SK-N-SH (cell line): Measurements from ENCODE around the gene VOPP1. TPM values are rescaled to one million over a fixed set of nuclear protein-coding genes. Genes with fewer than 3 reads are reported as not detected.

Experiments used
- CTCF ChIA-PET: fragments of 300-600, 350-600 bp; formaldehyde crosslinking; extraction: SDS; loops from one replicate; lab custom pipeline; 2021; lab: Yijun Ruan, JAX
- POLR2A ChIA-PET: fragments of 350-600 bp; sonication (Branson Sonifier 250); formaldehyde crosslinking; extraction: SDS; loops from one replicate; lab custom pipeline; 2020; ENCODE audit warnings: antibody characterized with exemption, inconsistent platforms; lab: Yijun Ruan, JAX
- DNase-seq: peaks from one replicate; pipeline ENCODE4 v3.0.0; 2012
- H2AFZ ChIP-seq: fragments of 200-600 bp; sonication (generic); 2 replicates; pipeline ENCODE4 v1.8.1; 2016; ENCODE audit warnings: antibody characterized with exemption, mild to moderate bottlenecking, low read depth
- H3F3A ChIP-seq: fragments of 200-600 bp; sonication (generic); replicated peaks from 2 replicates; pipeline ENCODE3; 2016; ENCODE audit warnings: antibody characterized with exemption, mild to moderate bottlenecking; ENCODE audit not compliant: insufficient read depth
- H3K27ac ChIP-seq, 2 experiments: fragments of 200-500 bp in 1 of 2; fragments of 200-600 bp in 1 of 2; sonication (Bioruptor generic) in 1 of 2; sonication (generic), shearing (Covaris generic) in 1 of 2; 2 replicates each; pipeline versions ENCODE4 v1.5.1 to v1.6.1; 2014 to 2016; ENCODE audit warnings: low read depth in 2 of 2, inconsistent platforms in 1 of 2, low read length in 1 of 2, mild to moderate bottlenecking in 1 of 2, mixed read lengths in 1 of 2
- H3K27me3 ChIP-seq: fragments of 200-600 bp; sonication (generic), shearing (Covaris generic); 2 replicates; pipeline ENCODE4 v1.6.1; 2016; ENCODE audit warnings: mixed run types; ENCODE audit not compliant: insufficient read depth
- H3K36me3 ChIP-seq, 2 experiments: fragments of 200-500 bp in 1 of 2; fragments of 200-600 bp in 1 of 2; sonication (Bioruptor generic) in 1 of 2; sonication (generic) in 1 of 2; replicated peaks in 1 of 2; 2 replicates each; pipeline versions ENCODE3 to v1.5.1; 2014 to 2016; ENCODE audit warnings: low read length in 1 of 2, mild to moderate bottlenecking in 1 of 2; ENCODE audit not compliant: insufficient read depth in 2 of 2, control insufficient read depth in 1 of 2
- H3K4me1 ChIP-seq, 2 experiments: fragments of 200-500 bp in 1 of 2; fragments of 200-600 bp in 1 of 2; sonication (Bioruptor generic) in 1 of 2; sonication (generic), shearing (Covaris generic) in 1 of 2; 2 replicates each; pipeline versions ENCODE4 v1.5.1 to v1.6.1; 2014 to 2016; ENCODE audit warnings: low read depth in 1 of 2, low read length in 1 of 2, mixed run types in 1 of 2; ENCODE audit not compliant: insufficient read depth in 2 of 2, control insufficient read depth in 1 of 2
- H3K4me2 ChIP-seq: fragments of 200-600 bp; sonication (generic), shearing (Covaris generic); 2 replicates; pipeline ENCODE4 v1.6.1; 2017; ENCODE audit warnings: mixed run types
- H3K4me3 ChIP-seq, 2 experiments: fragments of 200-500 bp in 1 of 2; fragments of 200-600 bp in 1 of 2; sonication (Bioruptor generic) in 1 of 2; sonication (generic), shearing (Covaris generic) in 1 of 2; 2 replicates each; pipeline versions ENCODE4 v1.5.1 to v1.8.1; 2014 to 2016; ENCODE audit warnings: low read depth in 2 of 2, inconsistent platforms in 1 of 2, low read length in 1 of 2, mild to moderate bottlenecking in 1 of 2, mixed read lengths in 1 of 2, moderate library complexity in 1 of 2
- H3K79me2 ChIP-seq: fragments of 200-600 bp; sonication (generic); 2 replicates; pipeline ENCODE4 v1.8.1; 2017; ENCODE audit warnings: mild to moderate bottlenecking; ENCODE audit not compliant: insufficient read depth
- H3K9ac ChIP-seq: fragments of 200-600 bp; sonication (generic); 2 replicates; pipeline ENCODE4 v1.6.1; 2017; ENCODE audit warnings: mixed run types
- H3K9me2 ChIP-seq: fragments of 200-600 bp; sonication (generic); 2 replicates; pipeline ENCODE4 v1.6.1; 2017; ENCODE audit warnings: mixed run types
- H3K9me3 ChIP-seq: fragments of 200-600 bp; sonication (generic); 2 replicates; pipeline ENCODE4 v1.6.1; 2017; ENCODE audit warnings: mixed run types, mild to moderate bottlenecking, moderate library complexity
- H4K20me1 ChIP-seq: fragments of 200-600 bp; sonication (generic); 2 replicates; pipeline ENCODE4 v1.6.1; 2017; ENCODE audit warnings: mild to moderate bottlenecking, mixed run types; ENCODE audit not compliant: insufficient read depth
- CHD2 ChIP-seq: fragments of 150-350 bp; IDR thresholded peaks from 2 replicates; pipeline ENCODE4 v1.6.1; 2018; ENCODE audit warnings: low read length; ENCODE audit not compliant: partially characterized antibody
- ELF1 ChIP-seq: IDR thresholded peaks from 2 replicates; pipeline ENCODE4 v1.4.0; 2012
- EP300 ChIP-seq, 2 experiments: IDR thresholded peaks; 2 replicates each; pipeline versions ENCODE4 v1.4.0 to v1.6.1; 2012; ENCODE audit warnings: borderline replicate concordance in 1 of 2, low read depth in 1 of 2, low read length in 1 of 2
- EZH2phosphoT487 ChIP-seq: fragments of 200-600 bp; sonication (generic); IDR thresholded peaks from 2 replicates; pipeline ENCODE4 v1.6.1; 2017; ENCODE audit warnings: low read depth, mixed run types, mild to moderate bottlenecking, antibody characterized with exemption, moderate library complexity, borderline replicate concordance
- FOXM1 ChIP-seq: IDR thresholded peaks from 2 replicates; pipeline ENCODE4 v1.4.0; 2012; ENCODE audit warnings: low read depth, mild to moderate bottlenecking
- GABPA ChIP-seq: IDR thresholded peaks from 2 replicates; pipeline ENCODE4 v1.4.0; 2012; ENCODE audit warnings: low read depth, mild to moderate bottlenecking
- GATA2 ChIP-seq: sonication (generic); formaldehyde crosslinking; IDR thresholded peaks from 2 replicates; pipeline ENCODE4 v1.5.0; 2020; ENCODE audit warnings: mild to moderate bottlenecking, missing genetic modification reagents
- MEF2A ChIP-seq: IDR thresholded peaks from 2 replicates; pipeline ENCODE4 v1.4.0; 2012; ENCODE audit warnings: low read depth, borderline replicate concordance
- NFIC ChIP-seq: IDR thresholded peaks from 2 replicates; pipeline ENCODE4 v1.4.0; 2012; ENCODE audit warnings: borderline replicate concordance
- POLR2AphosphoS5 ChIP-seq: IDR thresholded peaks from 2 replicates; pipeline ENCODE4 v1.6.1; 2012; ENCODE audit warnings: low read depth, low read length
- RAD21 ChIP-seq: IDR thresholded peaks from 2 replicates; pipeline ENCODE4 v1.6.1; 2012; ENCODE audit warnings: mild to moderate bottlenecking, low read length
- RFX5 ChIP-seq: IDR thresholded peaks from 2 replicates; pipeline ENCODE4 v1.6.1; 2012; ENCODE audit warnings: mild to moderate bottlenecking, improper control_type of control experiment, low read length
- TCF12 ChIP-seq: IDR thresholded peaks from 2 replicates; pipeline ENCODE4 v1.4.0; 2012
- TEAD4 ChIP-seq: IDR thresholded peaks from 2 replicates; pipeline ENCODE4 v1.4.0; 2012; ENCODE audit warnings: mild to moderate bottlenecking, borderline replicate concordance; ENCODE audit not compliant: insufficient read depth
- YY1 ChIP-seq: IDR thresholded peaks from 2 replicates; pipeline ENCODE4 v1.4.0; 2012; ENCODE audit warnings: low read depth, mild to moderate bottlenecking
- WGBS: methylation state at CpG from one replicate; pipeline ENCODE4 v1.1.6; 2017; ENCODE audit warnings: low lambda C conversion rate; 5-methylcytosine and 5-hydroxymethylcytosine counted together
- polyA plus RNA-seq, 3 experiments: library from polyadenylated mRNA; depleted of rRNA; stranded (reverse); fragments of >200 nt; gene quantifications; 2 replicates each; pipeline ENCODE4 v1.2.3, GENCODE V29; 2012
- TF ChIP-seq, protein P1 (sequence below): IDR thresholded peaks from 2 replicates; pipeline ENCODE4 v1.4.0; 2012; ENCODE audit warnings: low read depth
- TF ChIP-seq, protein P2 (sequence below): IDR thresholded peaks from 2 replicates; pipeline ENCODE4 v1.4.0; 2012; ENCODE audit warnings: low read depth, borderline replicate concordance
- TF ChIP-seq, protein P3 (sequence below): fragments of 150-350 bp; IDR thresholded peaks from 2 replicates; pipeline ENCODE4 v1.6.1; 2016; ENCODE audit warnings: mild to moderate bottlenecking, low read depth, low read length
- TF ChIP-seq, protein P4 (sequence below): IDR thresholded peaks from 2 replicates; pipeline ENCODE4 v1.6.1; 2012; ENCODE audit warnings: mild to moderate bottlenecking, low read depth, low read length, moderate library complexity

VOPP1 gene
- polyA plus RNA-seq, 1 of the 3 experiments (the other 2 are of a cell fraction): 69.5 TPM

DNA sequence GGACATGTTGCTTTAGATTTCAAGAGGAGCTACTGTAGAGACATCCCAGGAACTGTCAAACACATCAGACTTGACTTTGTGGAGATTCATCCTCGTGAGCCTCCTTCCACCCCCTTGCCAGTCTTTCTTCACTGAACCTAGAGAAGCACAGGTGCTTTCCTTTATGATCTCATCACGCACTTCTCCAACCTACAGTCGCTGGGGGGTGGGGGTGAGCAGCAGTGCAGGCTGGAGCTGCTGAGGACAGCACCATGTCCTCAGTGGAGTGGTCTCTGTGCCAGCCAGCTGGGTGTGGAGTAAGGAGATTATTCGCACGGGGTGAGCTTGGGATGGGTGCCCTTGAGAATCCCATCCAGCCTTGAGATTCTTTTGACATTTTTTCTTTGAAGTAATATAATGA is 88.1 kb downstream of the VOPP1 start:
- no peak overlapping the region for H2AFZ ChIP-seq
- no peak overlapping the region for H3K4me3 ChIP-seq
- peaks cover 32% of the 10 kb centered on the region; the same call in 1 of the 2 replicates for H3K79me2 ChIP-seq
- H3K9me3 ChIP-seq: no peaks in the 10 kb centered on the region
- peaks cover 10% of the 10 kb centered on the region for H3F3A ChIP-seq
- no peaks in the 10 kb centered on the region for H3K27me3 ChIP-seq
- no peak for DNase-seq
- 99% methylated on average over 5 of the region's 5 CpGs for WGBS
- peaks cover 9 to 29% of the 10 kb centered on the region in 2 experiments for H3K36me3 ChIP-seq
- CTCF ChIA-PET: interaction anchor here (1.0 to 1.9 kb wide), 3 partner anchors 42 to 112 kb away, joined by 3 to 4 read pairs (median 3); no protein-coding TSS in a partner anchor
- H3K4me2 ChIP-seq: no peak overlapping the region
- no peak overlapping the region for H3K27ac ChIP-seq
- no peaks in the 10 kb centered on the region for H3K9me2 ChIP-seq
- peaks cover 10% of the 10 kb centered on the region; the same call in 1 of the 2 replicates for H4K20me1 ChIP-seq
- H3K4me1 ChIP-seq: peaks cover 0 to 15% of the 10 kb centered on the region in 2 experiments; a peak in 1 of 4 replicates
- H3K9ac ChIP-seq: no peak overlapping the region
- POLR2A ChIA-PET: no interaction called here
- TF ChIP-seq MEF2A: no peak
- TF ChIP-seq, protein P1, sequence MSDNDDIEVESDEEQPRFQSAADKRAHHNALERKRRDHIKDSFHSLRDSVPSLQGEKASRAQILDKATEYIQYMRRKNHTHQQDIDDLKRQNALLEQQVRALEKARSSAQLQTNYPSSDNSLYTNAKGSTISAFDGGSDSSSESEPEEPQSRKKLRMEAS: no peak
- TF ChIP-seq CHD2: no peak
- TF ChIP-seq RFX5: no peak
- TF ChIP-seq TEAD4: no peak
- TF ChIP-seq GATA2 (CRISPR knock-in tag): no peak
- TF ChIP-seq, protein P2, sequence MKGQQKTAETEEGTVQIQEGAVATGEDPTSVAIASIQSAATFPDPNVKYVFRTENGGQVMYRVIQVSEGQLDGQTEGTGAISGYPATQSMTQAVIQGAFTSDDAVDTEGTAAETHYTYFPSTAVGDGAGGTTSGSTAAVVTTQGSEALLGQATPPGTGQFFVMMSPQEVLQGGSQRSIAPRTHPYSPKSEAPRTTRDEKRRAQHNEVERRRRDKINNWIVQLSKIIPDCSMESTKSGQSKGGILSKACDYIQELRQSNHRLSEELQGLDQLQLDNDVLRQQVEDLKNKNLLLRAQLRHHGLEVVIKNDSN: no peak
- no peak for TF ChIP-seq EP300 (IDR thresholded peaks at IDR 0.05; ENCODE audit: borderline replicate concordance in 1 of 2, low read depth in 1 of 2, low read length in 1 of 2)
- TF ChIP-seq POLR2AphosphoS5: no peak
- TF ChIP-seq, protein P3, sequence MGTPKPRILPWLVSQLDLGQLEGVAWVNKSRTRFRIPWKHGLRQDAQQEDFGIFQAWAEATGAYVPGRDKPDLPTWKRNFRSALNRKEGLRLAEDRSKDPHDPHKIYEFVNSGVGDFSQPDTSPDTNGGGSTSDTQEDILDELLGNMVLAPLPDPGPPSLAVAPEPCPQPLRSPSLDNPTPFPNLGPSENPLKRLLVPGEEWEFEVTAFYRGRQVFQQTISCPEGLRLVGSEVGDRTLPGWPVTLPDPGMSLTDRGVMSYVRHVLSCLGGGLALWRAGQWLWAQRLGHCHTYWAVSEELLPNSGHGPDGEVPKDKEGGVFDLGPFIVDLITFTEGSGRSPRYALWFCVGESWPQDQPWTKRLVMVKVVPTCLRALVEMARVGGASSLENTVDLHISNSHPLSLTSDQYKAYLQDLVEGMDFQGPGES: no peak
- TF ChIP-seq GABPA: no peak
- TF ChIP-seq ELF1: no peak
- TF ChIP-seq FOXM1: no peak
- no peak for TF ChIP-seq RAD21
- TF ChIP-seq TCF12: no peak
- TF ChIP-seq EZH2phosphoT487: no peak
- TF ChIP-seq YY1: no peak
- TF ChIP-seq, protein P4, sequence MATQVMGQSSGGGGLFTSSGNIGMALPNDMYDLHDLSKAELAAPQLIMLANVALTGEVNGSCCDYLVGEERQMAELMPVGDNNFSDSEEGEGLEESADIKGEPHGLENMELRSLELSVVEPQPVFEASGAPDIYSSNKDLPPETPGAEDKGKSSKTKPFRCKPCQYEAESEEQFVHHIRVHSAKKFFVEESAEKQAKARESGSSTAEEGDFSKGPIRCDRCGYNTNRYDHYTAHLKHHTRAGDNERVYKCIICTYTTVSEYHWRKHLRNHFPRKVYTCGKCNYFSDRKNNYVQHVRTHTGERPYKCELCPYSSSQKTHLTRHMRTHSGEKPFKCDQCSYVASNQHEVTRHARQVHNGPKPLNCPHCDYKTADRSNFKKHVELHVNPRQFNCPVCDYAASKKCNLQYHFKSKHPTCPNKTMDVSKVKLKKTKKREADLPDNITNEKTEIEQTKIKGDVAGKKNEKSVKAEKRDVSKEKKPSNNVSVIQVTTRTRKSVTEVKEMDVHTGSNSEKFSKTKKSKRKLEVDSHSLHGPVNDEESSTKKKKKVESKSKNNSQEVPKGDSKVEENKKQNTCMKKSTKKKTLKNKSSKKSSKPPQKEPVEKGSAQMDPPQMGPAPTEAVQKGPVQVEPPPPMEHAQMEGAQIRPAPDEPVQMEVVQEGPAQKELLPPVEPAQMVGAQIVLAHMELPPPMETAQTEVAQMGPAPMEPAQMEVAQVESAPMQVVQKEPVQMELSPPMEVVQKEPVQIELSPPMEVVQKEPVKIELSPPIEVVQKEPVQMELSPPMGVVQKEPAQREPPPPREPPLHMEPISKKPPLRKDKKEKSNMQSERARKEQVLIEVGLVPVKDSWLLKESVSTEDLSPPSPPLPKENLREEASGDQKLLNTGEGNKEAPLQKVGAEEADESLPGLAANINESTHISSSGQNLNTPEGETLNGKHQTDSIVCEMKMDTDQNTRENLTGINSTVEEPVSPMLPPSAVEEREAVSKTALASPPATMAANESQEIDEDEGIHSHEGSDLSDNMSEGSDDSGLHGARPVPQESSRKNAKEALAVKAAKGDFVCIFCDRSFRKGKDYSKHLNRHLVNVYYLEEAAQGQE: no peak
- TF ChIP-seq NFIC: no peak
